ENCODE measurements around the gene RFWD3. TPM values are rescaled to one million over a fixed set of nuclear protein-coding genes. Genes with fewer than 3 reads are reported as not detected.

Gene RFWD3
- total and polyA plus RNA-seq, 2 of the 13 experiments (the other 11 are each of a cell fraction or from before 2014, with no cell fraction given) = 23.4 to 62.6 TPM

DNA sequence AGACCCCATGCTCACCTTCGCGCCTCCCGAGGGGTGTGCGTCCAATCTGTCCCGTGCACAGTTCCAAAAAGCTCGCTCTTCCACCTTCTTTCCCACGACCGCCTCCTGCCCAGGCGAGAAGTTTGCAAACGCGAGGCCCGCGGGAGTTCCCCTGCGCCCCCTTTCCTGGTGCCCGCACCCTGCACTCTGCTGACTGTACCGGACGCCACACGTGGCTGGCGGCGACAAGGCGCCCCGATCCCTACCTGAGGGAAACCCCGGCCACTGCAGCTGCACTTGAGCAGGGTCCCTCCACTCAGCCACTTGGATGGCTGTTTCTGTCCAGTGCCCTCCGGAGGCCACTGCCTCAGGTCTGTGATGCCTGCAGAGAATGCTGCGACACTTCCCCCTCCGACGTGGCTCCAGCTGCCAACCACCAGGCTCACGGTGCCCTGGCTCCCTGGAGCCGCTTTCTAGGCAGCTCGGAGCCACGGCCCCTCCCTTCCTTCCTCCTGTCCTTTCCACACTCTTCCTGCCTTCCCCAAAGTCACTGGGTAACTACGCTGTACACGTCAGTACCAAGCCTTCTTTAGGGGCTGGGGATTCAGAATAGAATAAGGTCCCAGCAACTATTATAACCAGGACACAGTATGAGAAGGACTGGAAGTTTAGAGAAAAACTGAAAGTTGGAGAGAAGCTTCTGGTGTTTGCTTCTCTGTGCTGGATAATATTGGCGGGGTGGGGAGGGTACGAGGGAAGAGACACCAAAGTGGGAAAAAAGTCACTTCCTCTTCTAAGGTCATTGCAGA is 34.0 kb upstream of the RFWD3 start, which contains the start of gene MLKL (continued):
- TF ChIP-seq, protein P1, sequence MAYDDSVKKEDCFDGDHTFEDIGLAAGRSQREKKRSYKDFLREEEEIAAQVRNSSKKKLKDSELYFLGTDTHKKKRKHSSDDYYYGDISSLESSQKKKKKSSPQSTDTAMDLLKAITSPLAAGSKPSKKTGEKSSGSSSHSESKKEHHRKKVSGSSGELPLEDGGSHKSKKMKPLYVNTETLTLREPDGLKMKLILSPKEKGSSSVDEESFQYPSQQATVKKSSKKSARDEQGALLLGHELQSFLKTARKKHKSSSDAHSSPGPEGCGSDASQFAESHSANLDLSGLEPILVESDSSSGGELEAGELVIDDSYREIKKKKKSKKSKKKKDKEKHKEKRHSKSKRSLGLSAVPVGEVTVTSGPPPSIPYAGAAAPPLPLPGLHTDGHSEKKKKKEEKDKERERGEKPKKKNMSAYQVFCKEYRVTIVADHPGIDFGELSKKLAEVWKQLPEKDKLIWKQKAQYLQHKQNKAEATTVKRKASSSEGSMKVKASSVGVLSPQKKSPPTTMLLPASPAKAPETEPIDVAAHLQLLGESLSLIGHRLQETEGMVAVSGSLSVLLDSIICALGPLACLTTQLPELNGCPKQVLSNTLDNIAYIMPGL (CRISPR knock-in tag; IDR thresholded peaks at IDR 0.05; ENCODE audit: borderline replicate concordance in 1 of 2, low read depth in 1 of 2) = peak; percentile 91 to 98
- peak; percentile 37; the same call in 1 of the 2 replicates for TF ChIP-seq ATF1 (CRISPR knock-in tag; IDR thresholded peaks at IDR 0.05)
- peak; percentile 24; the same call in 1 of the 2 replicates for TF ChIP-seq KDM5A (IDR thresholded peaks at IDR 0.05; ENCODE audit: borderline replicate concordance, low read length)
- peak; percentile 70; the same call in 1 of the 2 replicates for TF ChIP-seq SALL2 (CRISPR knock-in tag; IDR thresholded peaks at IDR 0.05)
- peak; percentile 76; the same call in 1 of the 2 replicates for TF ChIP-seq ZNF30 (CRISPR knock-in tag; IDR thresholded peaks at IDR 0.05)
- peak; percentile 88 for TF ChIP-seq TAF15 (IDR thresholded peaks at IDR 0.05; ENCODE audit: low read depth, low read length, poor library complexity, severe bottlenecking)
- peak; percentile 88; the same call in 1 of the 2 replicates for TF ChIP-seq ZNF543 (CRISPR knock-in tag; IDR thresholded peaks at IDR 0.05)
- TF ChIP-seq HOXD1 (CRISPR knock-in tag; IDR thresholded peaks at IDR 0.05) = peak; percentile 87
- TF ChIP-seq NFATC3 (CRISPR knock-in tag; IDR thresholded peaks at IDR 0.05) = no peak
- TF ChIP-seq ASH2L (IDR thresholded peaks at IDR 0.05; ENCODE audit: insufficient read length, low read depth, low read length) = peak; percentile 82
- peak; percentile 91; the same call in 1 of the 2 replicates for TF ChIP-seq RFXAP (CRISPR knock-in tag; IDR thresholded peaks at IDR 0.05; ENCODE audit: borderline replicate concordance)
- TF ChIP-seq FLYWCH1 (CRISPR knock-in tag; IDR thresholded peaks at IDR 0.05) = no peak; the same call in 1 of the 2 replicates
- TF ChIP-seq, protein P2, sequence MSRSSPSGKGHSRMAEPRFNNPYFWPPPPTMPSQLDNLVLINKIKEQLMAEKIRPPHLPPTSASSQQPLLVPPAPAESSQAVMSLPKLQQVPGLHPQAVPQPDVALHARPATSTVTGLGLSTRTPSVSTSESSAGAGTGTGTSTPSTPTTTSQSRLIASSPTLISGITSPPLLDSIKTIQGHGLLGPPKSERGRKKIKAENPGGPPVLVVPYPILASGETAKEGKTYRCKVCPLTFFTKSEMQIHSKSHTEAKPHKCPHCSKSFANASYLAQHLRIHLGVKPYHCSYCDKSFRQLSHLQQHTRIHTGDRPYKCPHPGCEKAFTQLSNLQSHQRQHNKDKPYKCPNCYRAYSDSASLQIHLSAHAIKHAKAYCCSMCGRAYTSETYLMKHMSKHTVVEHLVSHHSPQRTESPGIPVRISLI (CRISPR knock-in tag; IDR thresholded peaks at IDR 0.05; ENCODE audit: borderline replicate concordance) = no peak
- TF ChIP-seq ZNF569 (CRISPR knock-in tag; IDR thresholded peaks at IDR 0.05; ENCODE audit: borderline replicate concordance) = no peak
- no peak for TF ChIP-seq SP2 (CRISPR knock-in tag; IDR thresholded peaks at IDR 0.05)
- TF ChIP-seq ZNF383 (CRISPR knock-in tag; IDR thresholded peaks at IDR 0.05; ENCODE audit: borderline replicate concordance) = no peak
- TF ChIP-seq AGO2 (optimal IDR thresholded peaks at IDR 0.05; ENCODE audit: low read depth, low read length) = peak; percentile 69
- TF ChIP-seq IKZF1 (IDR thresholded peaks at IDR 0.05) = no peak
- peak; percentile 97; the same call in 1 of the 2 replicates for TF ChIP-seq ZNF598 (CRISPR knock-in tag; IDR thresholded peaks at IDR 0.05; ENCODE audit: borderline replicate concordance)
- TF ChIP-seq, protein P3, sequence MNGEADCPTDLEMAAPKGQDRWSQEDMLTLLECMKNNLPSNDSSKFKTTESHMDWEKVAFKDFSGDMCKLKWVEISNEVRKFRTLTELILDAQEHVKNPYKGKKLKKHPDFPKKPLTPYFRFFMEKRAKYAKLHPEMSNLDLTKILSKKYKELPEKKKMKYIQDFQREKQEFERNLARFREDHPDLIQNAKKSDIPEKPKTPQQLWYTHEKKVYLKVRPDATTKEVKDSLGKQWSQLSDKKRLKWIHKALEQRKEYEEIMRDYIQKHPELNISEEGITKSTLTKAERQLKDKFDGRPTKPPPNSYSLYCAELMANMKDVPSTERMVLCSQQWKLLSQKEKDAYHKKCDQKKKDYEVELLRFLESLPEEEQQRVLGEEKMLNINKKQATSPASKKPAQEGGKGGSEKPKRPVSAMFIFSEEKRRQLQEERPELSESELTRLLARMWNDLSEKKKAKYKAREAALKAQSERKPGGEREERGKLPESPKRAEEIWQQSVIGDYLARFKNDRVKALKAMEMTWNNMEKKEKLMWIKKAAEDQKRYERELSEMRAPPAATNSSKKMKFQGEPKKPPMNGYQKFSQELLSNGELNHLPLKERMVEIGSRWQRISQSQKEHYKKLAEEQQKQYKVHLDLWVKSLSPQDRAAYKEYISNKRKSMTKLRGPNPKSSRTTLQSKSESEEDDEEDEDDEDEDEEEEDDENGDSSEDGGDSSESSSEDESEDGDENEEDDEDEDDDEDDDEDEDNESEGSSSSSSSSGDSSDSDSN (CRISPR knock-in tag; IDR thresholded peaks at IDR 0.05) = peak; percentile 97
- TF ChIP-seq SP5 (CRISPR knock-in tag; IDR thresholded peaks at IDR 0.05; ENCODE audit: borderline replicate concordance, low read depth) = no peak; the same call in 1 of the 2 replicates
- no peak for TF ChIP-seq HHEX (CRISPR knock-in tag; IDR thresholded peaks at IDR 0.05)
- TF ChIP-seq SMYD3 (CRISPR knock-in tag; IDR thresholded peaks at IDR 0.05) = no peak
- peak; percentile 60; the same call in 1 of the 2 replicates for TF ChIP-seq MEIS2 (CRISPR knock-in tag; IDR thresholded peaks at IDR 0.05)
- peak; percentile 94 for TF ChIP-seq NRL (CRISPR knock-in tag; IDR thresholded peaks at IDR 0.05; ENCODE audit: borderline replicate concordance)

Measured in HepG2 (cell line).